Stimulated activated CD8-positive, alpha-beta memory T cell treated with anti-CD3 and anti-CD28 coated beads, Interleukin-4, amount 100 ng/mL, for 1 hour (primary cell): ENCODE measurements around the gene GPR183.
"Not testable (repeated sequence)": the region's sequence is repeated elsewhere in the genome, so short reads cannot be mapped to it uniquely, and the experiment has no call there.

Experiments used
- DNase-seq, 2 donors: peaks; one replicate each; pipeline ENCODE4 v3.0.0-alpha.2; 2020; ENCODE audit warnings: low read depth in 2 of 2, low spot score in 1 of 2

The GPR183 gene

DNA sequence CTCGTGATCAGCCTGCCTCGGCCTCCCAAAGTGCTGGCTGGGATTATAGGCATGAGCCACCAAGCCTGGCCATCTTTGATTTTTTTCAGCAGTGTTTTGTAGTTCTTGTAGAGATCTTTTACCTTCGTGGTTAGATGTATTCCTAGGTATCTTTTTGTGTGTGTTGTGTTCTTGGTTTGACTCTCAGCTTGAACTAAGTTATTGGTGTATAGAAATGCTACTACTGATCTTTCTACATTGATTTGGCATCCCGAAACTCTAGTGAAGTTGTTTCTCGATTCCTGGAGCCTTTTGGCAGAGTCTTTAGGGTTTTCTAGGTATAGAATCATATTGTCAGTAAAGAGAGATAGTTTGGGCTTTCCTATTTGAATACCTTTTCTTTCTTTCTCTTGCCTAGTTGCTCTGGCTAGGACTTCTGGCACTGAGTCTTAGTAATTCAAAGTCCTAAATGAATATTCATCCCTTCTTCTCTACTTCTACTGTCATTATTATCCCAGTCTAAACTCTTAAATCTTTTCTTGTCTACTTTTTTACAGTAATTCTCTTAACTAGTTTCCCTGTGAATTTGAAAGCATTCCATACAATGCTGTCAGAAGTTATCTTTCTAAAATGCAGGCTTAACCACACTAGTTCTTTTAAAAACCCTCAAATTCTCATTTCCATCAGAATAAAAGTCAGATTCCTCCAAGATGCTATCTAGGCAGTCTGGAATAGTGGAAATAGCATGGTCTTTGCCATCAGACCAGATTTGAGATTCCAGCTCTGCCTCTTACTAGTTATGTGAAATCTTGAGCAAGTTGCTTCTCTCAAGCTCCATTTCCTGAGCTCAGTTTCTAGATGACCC, 56.0 kb downstream of the GPR183 start:
- DNase-seq, result no peak

DNA sequence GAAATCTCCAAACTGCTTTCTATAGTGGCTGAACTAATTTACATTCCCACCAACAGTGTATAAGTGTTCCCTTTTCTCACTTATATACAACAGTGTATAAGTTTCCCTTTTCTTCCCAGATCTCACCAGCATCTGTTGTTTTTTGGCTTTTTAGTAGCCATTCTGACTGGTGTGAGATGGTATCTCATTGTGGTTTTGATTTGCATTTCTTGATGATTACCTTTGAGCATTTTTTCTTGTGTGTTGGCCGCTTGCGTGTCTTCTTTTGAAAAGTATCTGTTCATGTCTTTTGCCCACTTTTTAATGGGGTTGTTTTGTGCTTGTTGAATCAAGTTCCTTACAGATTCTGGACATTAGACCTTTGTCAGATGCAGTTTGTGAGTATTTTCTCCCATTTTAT, 57.6 kb downstream of the GPR183 start:
- DNase-seq, result not testable (repeated sequence)

GRCh38 chr13:99249178-99249577, 58.0 kb downstream of the GPR183 start:
- not testable (repeated sequence) for DNase-seq

GRCh38 chr13:99246100-99246499, 61.1 kb downstream of the GPR183 start:
- DNase-seq, result no peak
